ENCODE data around the gene YEATS2.

The YEATS2 gene

DNA sequence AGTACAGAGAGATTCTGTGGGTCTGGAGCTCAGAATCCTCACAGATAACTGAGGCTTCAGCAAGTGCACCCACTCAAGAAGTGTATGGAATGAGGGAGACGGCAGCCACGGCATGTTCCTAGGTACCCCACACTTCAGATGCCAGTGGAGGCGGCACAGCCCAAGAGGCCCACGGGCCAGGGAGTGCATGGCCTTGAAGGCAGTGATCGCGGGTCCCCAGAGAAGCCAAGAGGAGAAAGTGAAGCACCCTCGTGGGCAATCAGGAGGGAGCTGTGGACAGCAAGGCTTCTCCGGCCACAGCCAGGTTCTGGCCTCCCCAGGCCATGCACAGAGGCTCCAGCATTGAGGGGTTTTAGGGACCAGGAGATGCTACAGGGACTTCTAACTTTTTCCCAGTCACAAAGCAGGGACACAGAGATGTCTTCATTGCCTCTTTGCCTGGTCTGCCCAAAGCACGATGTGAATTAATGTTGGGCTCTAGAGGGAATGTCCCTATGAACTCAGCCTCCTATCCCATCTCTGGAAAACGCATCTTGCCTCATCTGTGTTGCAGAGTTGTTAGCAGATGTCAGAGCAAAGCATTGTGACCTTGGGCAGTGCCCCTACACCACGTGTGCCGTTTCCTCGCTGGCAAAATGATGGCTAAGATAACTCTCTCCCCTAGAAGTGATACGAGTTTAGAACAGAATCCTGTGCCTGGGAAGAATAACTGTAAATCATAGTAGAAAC lies 130.4 kb downstream of the YEATS2 start:
- Histone ChIP-seq H3K4me2 (ENCODE audit: low read length) (no peak overlapping the region), H4K20me1 (ENCODE audit: insufficient read depth, low read length) (no peaks in the 10 kb centered on the region), H3K79me2 (ENCODE audit: low read length) (no peaks in the 10 kb centered on the region), H3K27me3 (ENCODE audit: low read depth, low read length) (0 out of 2 replicates have a peak, but pooled peaks cover 3% of the 10 kb centered on the region), H3K9me3 (ENCODE audit: insufficient read depth, low read length) (no peaks in the 10 kb centered on the region), H2AFZ (ENCODE audit: low read depth, low read length) (no peak overlapping the region), H3K36me3 (replicated peaks; ENCODE audit: low read depth, low read length) (peaks cover 17% of the 10 kb centered on the region), H3K9ac (ENCODE audit: low read length) (no peak overlapping the region), H3K4me3 (ENCODE audit: low read length) (no peak overlapping the region), H3K27ac (ENCODE audit: low read length) (no peak overlapping the region), H3K4me1 (ENCODE audit: low read length) (peaks cover 3% of the 10 kb centered on the region; the same call in 1 of the 2 replicates)
- TF ChIP-seq EZH2phosphoT487 (IDR thresholded peaks at IDR 0.05; ENCODE audit: low read depth) = no peak
- TF ChIP-seq, protein P1, sequence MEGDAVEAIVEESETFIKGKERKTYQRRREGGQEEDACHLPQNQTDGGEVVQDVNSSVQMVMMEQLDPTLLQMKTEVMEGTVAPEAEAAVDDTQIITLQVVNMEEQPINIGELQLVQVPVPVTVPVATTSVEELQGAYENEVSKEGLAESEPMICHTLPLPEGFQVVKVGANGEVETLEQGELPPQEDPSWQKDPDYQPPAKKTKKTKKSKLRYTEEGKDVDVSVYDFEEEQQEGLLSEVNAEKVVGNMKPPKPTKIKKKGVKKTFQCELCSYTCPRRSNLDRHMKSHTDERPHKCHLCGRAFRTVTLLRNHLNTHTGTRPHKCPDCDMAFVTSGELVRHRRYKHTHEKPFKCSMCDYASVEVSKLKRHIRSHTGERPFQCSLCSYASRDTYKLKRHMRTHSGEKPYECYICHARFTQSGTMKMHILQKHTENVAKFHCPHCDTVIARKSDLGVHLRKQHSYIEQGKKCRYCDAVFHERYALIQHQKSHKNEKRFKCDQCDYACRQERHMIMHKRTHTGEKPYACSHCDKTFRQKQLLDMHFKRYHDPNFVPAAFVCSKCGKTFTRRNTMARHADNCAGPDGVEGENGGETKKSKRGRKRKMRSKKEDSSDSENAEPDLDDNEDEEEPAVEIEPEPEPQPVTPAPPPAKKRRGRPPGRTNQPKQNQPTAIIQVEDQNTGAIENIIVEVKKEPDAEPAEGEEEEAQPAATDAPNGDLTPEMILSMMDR (IDR thresholded peaks at IDR 0.05; ENCODE audit: low read depth, low read length) = no peak

DNA sequence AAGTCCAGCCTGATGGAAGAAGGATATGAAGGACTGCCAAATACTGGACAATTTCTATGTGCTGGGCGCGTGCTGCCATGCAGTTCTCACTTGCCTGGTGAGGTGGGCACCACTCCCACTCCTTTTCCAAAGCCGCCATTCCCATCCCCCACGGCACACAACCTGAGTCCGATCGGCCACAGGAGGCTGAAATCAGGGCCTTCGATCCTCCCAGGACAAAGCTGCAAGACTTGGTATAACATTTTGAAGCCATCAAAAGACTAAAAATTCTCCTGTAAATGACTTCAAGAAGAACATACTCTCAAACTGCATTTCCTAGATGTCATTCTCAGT lies 130.9 kb downstream of the YEATS2 start:
- no peak overlapping the region for H3K9ac ChIP-seq (ENCODE audit: low read length)
- no peak overlapping the region for H2AFZ ChIP-seq (ENCODE audit: low read depth, low read length)
- H3K4me2 ChIP-seq (ENCODE audit: low read length) = no peak overlapping the region
- H3K4me1 ChIP-seq (ENCODE audit: low read length) = peaks cover 3% of the 10 kb centered on the region; the same call in 1 of the 2 replicates
- 0 out of 2 replicates have a peak, but pooled peaks cover 3% of the 10 kb centered on the region for H3K27me3 ChIP-seq (ENCODE audit: low read depth, low read length)
- TF ChIP-seq EZH2phosphoT487 (IDR thresholded peaks at IDR 0.05; ENCODE audit: low read depth) = no peak
- TF ChIP-seq, protein P1 (IDR thresholded peaks at IDR 0.05; ENCODE audit: low read depth, low read length) = no peak
- H3K4me3 ChIP-seq (ENCODE audit: low read length) = no peak overlapping the region
- H3K79me2 ChIP-seq (ENCODE audit: low read length) = no peaks in the 10 kb centered on the region
- no peaks in the 10 kb centered on the region for H4K20me1 ChIP-seq (ENCODE audit: insufficient read depth, low read length)
- no peak overlapping the region for H3K27ac ChIP-seq (ENCODE audit: low read length)
- peaks cover 20% of the 10 kb centered on the region for H3K36me3 ChIP-seq (replicated peaks; ENCODE audit: low read depth, low read length)
- no peaks in the 10 kb centered on the region for H3K9me3 ChIP-seq (ENCODE audit: insufficient read depth, low read length)

DNA sequence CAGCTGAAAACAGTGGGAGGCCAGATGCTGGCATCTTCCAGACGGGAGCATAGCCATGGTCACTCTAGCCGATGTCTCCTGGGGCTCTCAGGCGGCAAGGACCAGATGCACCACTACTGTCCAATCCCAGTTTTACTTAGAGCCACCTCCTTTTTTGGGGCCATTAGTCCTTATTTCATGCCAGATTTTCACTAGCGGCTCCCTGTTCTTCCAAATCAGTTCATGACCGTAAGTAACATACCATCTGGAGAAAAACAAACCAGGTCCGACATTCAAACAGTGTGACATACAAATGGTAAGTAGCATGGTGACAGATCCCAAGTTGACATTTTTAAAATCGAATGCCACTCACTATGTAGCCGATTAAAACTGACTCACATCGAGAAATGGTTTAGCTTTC lies 131.9 kb downstream of the YEATS2 start:
- H3K4me3 ChIP-seq (ENCODE audit: low read length) = no peak overlapping the region

DNA sequence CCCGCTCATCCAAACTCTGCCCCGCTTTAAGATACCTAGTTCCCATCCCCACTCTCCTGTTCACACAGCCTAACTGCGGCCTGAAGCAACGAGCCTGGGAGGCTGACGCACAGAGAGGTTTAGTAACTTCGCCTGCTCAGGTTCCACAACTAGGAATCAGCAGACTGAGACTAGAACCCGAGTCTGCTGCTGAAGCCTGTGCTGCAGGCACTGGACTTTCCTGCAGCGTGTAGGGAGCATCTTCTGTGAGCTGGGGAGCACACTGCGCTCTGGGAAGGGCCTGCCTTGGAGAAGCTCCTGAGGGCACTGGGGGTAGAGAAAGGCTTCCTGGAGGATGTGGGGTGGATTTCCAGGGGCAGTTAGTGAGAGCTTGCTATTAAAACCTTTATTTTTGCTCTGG lies 132.6 kb downstream of the YEATS2 start:
- H3K4me1 ChIP-seq (ENCODE audit: low read length) = no peaks in the 10 kb centered on the region; the same call in 1 of the 2 replicates
- no peak overlapping the region for H2AFZ ChIP-seq (ENCODE audit: low read depth, low read length)
- no peaks in the 10 kb centered on the region for H3K9me3 ChIP-seq (ENCODE audit: insufficient read depth, low read length)
- no peaks in the 10 kb centered on the region for H4K20me1 ChIP-seq (ENCODE audit: insufficient read depth, low read length)
- TF ChIP-seq, protein P1 (IDR thresholded peaks at IDR 0.05; ENCODE audit: low read depth, low read length) = no peak
- no peak for TF ChIP-seq EZH2phosphoT487 (IDR thresholded peaks at IDR 0.05; ENCODE audit: low read depth)
- H3K36me3 ChIP-seq (replicated peaks; ENCODE audit: low read depth, low read length) = peaks cover 20% of the 10 kb centered on the region
- H3K27ac ChIP-seq (ENCODE audit: low read length) = no peak overlapping the region
- no peaks in the 10 kb centered on the region for H3K27me3 ChIP-seq (ENCODE audit: low read depth, low read length)
- H3K4me2 ChIP-seq (ENCODE audit: low read length) = no peak overlapping the region
- H3K4me3 ChIP-seq (ENCODE audit: low read length) = no peak overlapping the region
- H3K79me2 ChIP-seq (ENCODE audit: low read length) = no peaks in the 10 kb centered on the region
- H3K9ac ChIP-seq (ENCODE audit: low read length) = no peak overlapping the region

More for the DNA sequence above, 131.9 kb downstream of the YEATS2 start:
- H4K20me1 ChIP-seq (ENCODE audit: insufficient read depth, low read length) = no peaks in the 10 kb centered on the region
- H3K4me2 ChIP-seq (ENCODE audit: low read length) = no peak overlapping the region
- no peak overlapping the region for H3K9ac ChIP-seq (ENCODE audit: low read length)
- H3K9me3 ChIP-seq (ENCODE audit: insufficient read depth, low read length) = no peaks in the 10 kb centered on the region
- H3K27ac ChIP-seq (ENCODE audit: low read length) = no peak overlapping the region
- H3K27me3 ChIP-seq (ENCODE audit: low read depth, low read length) = 0 out of 2 replicates have a peak, but pooled peaks cover under 1% of the 10 kb centered on the region
- H3K79me2 ChIP-seq (ENCODE audit: low read length) = no peaks in the 10 kb centered on the region
- TF ChIP-seq, protein P1 (IDR thresholded peaks at IDR 0.05; ENCODE audit: low read depth, low read length) = no peak
- no peak overlapping the region for H2AFZ ChIP-seq (ENCODE audit: low read depth, low read length)
- peaks cover under 1% of the 10 kb centered on the region; the same call in 1 of the 2 replicates for H3K4me1 ChIP-seq (ENCODE audit: low read length)
- peaks cover 20% of the 10 kb centered on the region for H3K36me3 ChIP-seq (replicated peaks; ENCODE audit: low read depth, low read length)

Data from OCI-LY3 (cell line).